DMS 273 treated with DMSO at 0.1 percent for 48 hours (cell line): ENCODE measurements around the gene PHC2.
"Not testable (repeated sequence)": the region's sequence is repeated elsewhere in the genome, so short reads cannot be mapped to it uniquely, and the experiment has no call there.

Experiments
- DNase-seq: peaks from one replicate; lab custom pipeline; 2025; lab: John Stamatoyannopoulos, UW

The PHC2 gene

DNA sequence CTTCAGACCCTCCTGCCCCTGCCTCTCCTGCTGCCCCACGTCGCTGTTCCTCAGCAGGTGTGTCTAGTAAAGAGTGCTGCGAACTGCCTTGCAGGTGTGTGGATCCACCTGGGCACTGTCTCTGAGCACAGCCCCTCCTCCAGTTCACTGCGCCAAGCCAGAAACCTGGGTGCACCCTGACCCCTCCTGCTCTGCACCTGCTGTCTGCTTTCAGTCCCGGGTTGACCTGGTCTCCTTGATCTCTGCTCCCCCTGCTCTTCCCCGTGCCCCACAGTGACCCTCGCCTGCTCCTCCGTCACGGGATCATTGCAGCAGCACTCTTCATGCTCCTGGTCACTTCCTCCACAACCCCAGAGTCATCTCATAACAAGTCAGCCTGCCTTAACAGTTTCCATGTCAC is 116.5 kb downstream of the PHC2 start:
- DNase-seq: no peak

DNA sequence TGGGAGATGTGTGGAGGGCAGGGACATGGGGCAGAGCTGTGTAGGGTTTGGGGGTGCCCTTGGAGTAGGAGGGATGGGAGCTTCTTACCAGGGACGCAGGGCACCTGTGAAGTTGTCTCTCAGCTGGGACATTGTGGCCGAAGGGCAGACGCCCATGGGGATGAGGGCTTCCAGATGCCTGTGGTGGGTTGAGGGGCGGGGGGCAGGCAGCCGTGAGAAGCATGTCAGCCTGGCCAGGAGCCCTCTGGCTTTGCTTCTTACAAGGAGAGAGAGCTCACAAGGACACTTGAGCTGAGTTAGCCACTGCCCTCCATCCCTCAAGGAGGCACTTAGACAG is 118.5 kb downstream of the PHC2 start:
- no peak for DNase-seq

DNA sequence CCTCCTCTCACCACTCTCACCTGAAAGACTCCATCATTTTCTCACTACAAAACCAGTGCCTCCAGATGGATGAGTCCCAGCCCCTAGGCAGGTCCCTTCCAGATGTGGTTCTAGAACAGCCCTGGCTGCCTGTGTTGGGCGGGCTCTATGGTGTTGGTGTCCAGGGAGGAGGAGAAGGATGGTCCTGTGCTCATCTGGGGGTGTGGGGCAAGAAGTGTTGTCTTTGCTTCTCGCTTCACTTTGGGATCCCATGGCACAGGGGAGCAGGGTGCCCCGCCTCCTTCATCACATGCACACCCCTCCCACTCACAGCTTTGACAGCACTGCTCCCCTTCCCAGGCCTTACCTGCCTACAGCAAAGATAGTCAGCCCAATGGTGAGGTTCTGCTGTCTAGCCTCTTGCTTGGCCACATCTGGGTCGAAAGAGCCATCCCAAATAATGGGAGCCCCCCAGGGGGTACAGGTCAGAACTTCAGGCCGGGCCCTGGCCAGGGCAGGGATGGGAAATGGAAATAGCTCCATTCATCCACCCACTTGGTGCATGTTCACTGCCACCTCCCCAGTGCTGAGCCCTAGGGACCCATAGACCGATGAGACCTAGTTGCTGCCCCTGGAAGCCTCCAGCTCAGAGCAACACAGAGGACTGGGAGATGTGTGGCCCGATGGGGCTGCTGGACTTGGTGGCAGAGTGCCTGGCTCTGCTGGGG is 119.0 kb downstream of the PHC2 start:
- no peak for DNase-seq

DNA sequence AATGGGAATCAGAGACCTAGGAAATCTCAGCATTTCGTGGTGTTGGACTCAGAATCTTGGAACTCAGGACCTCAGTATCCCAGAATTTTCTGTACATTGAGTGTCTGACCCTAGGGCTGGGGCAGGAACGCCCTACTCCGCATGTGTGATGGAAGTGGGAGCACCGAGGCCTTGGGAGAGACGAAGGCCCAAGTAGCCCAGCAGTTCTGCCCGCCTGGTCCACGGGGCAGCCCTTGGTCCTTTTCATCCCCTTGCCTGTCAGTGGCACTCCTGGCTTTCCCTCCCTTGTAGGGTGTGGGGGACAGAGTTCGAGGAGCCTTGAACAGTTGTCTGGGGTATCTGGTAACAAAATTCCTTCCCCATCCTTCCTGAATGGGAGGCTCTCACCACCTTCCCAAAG is 120.2 kb downstream of the PHC2 start:
- no peak for DNase-seq

DNA sequence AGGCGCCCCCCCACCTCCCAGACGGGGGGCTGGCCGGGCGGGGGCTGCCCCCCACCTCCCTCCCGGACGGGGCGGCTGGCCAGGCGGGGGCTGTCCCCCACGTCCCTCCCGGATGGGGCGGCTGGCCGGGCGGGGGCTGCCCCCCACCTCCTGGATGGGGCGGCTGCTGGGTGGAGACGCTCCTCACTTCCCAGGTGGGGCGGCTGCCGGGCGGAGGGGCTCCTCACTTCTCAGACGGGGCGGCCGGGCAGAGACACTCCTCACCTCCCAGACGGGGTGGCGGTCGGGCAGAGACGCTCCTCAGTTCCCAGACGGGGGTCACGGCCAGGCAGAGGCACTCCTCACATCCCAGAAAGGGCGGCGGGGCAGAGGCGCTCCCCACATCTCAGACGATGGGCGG is 121.5 kb downstream of the PHC2 start:
- DNase-seq: not testable (repeated sequence)

DNA sequence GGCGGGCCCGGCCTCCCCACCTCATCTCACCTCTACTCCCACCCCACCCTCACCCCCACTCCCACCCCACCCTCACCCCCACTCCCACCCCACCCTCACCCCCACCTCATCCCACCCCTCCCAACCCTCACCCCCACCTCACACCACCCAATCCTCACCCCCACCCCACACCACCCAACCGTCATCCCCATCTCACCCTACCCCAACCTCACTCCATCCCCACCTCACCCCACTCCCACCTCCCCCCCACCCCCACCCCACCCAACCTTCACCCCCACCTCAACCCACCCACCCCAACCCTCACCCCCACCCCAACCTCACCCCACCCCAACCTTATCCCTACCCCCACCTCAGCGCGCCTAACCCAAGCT is 123.4 kb downstream of the PHC2 start:
- DNase-seq: no peak

DNA sequence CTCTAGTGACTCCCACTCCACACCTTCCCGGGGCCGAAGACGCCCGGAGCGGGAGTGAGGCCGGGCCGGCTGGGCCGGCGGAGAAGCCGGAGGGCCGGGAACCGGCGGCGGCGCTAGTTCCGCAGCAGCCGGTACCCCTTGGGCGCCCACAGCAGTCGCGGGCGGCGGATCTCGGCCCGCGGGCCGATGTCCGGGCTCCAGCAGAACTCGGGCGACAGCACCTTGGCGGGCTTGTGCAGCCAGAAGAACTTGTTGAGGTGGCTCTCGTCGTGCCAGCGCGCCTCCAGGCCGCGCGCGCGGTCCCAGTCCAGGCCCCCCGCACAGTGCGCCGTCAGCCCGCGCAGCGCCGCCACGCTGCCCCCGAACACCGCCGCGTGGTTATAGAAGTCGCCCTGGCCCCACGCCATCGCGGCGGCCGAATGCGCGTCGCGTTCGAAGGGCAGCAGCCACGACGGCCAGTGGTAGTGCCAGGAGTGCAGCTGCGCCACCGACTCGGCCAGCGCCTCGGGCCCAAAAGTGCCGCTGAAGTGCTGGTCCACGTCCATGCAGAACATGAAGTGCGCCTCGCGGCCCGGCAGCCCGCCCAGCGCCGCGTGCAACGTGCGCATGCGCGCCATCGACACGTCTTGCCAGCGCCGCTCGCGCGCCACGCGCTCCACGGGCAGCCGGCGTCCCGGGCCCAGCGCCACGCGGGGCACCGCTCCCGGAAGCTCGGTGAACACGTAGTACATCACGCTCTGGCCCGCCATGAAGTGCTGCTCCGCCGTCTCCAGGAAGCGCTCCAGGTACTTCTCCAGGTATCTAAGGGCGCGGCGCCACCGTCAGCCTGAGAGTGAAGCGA is 124.0 kb downstream of the PHC2 start:
- no peak for DNase-seq

DNA sequence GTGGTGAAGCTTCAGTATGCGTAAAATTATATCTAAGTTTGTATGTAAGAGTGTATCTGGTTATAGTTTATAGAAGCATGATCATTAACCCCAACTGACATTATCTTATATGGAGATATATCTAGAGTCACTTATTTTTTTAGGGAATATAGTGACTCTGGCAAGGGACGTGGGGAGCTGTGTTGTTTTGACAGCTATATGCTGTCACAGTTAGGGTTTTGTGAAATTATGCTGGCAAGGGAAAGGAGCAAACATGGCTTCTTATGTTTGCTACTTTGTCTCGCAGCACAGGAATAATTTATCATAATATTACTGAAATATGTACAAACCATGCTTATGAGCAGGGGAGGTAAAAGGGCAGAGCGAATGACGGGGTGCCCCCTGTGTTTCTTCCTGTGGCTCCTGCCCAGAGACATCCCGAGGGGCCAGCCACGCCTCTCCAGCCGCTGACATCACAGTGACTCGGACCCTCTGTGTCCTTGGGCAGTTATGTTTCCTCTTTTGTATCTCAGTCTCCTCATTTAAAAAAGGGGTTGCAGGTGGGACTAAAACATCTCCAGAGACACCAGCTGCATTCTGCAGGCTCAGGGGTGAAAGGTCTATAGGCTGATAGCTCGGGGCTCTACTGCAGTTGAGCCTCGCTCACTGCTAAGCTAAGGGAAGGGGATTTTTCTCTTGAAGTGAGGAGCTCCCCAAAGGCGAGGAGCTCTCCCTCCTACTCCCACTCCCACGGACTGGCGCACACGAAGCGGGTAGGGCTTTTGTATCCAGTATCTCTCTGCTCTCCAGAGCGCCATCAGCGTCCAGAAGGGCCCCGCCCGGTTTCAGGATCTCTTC is 124.9 kb downstream of the PHC2 start:
- no peak for DNase-seq

DNA sequence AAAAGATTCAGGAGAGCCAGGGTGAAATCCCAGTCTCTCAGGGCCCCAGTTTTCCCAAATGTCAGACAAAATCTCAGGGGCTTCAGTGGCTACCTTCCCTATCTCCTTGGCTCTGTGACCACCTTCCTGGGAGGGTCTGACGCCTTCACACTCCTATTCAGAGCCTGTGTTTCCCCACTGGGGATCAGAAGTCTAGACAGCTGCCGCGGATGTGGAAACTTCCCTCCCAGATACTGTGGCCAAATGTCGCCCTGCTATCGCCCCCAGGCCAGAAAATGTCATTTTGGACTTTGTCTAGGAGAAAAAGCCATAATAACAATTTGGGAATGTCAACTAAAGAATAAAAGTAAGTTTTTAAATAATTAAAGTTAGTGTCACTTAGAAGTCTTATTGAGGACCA is 125.9 kb downstream of the PHC2 start:
- DNase-seq: no peak

DNA sequence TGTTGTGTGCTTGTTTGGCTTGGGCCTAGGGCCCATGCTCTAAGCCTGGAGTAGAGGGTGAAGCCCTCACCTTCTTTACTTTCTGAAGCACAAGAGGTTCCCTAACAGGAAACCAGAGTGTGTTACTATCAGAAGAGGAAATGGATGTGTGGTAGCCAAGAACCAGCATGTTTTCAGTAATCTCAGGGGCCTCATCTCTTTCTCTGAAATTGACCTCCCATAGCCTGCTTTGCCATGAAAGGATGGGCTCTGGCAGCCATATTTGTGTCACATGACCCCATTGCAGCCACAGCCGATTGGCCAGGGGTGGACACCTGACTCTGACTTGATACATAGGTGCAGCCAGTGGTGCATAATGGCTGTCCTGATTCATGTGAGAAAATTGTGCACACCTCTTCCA is 128.6 kb downstream of the PHC2 start:
- no peak for DNase-seq

DNA sequence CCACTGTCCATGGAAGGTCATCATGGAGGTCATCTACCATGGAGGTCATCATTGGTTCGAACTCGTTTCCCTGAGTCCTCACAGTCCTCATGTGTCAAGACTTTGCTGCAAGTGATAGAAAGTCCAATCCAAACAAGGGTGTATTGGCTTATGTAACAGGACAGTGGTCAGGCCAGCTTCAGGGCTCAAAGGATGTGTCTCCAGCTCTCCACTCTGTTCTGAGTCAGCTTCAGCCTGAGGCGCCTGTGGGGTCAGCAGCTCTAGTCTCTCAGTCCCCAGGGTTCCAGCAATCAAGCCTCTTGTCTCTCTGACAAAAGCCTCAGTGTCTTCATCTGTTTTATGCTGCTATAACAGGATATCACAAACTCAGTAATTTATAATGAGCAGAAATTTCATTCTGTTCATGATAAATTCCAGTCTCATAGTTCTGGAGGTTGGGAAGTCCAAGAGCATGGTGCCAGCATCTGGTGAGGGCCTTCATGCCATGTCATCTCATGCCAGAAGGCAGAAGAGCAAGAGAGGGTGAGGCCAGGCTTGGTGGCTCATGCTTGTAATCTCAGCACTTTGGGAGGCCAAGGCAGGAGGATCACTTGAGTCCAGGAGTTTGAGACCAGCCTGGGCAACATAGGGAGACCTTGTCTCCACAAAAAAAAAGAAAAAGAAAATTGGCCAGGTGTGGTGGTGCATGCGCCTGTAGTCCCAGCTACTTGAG is 129.5 kb downstream of the PHC2 start:
- no peak for DNase-seq

DNA sequence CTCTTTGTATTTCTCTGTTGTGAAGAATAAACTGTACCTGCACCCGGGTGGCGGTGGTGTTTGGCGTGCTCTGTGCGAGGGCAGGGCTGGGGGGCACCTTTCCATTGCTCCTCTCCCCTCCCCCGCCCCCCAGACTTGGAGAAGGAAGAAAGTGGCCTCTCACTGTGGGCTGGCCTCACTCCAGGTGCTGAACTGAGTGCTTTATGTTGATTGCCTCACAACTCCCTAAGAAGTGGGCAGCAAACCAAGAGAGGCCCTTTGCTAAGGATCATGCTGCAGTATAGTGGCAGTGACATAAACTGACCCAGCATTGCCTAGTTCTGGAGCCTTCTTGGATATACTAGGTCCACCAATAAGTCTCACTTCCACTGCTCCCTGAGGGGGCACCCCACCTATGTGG is 130.2 kb downstream of the PHC2 start:
- DNase-seq: no peak

DNA sequence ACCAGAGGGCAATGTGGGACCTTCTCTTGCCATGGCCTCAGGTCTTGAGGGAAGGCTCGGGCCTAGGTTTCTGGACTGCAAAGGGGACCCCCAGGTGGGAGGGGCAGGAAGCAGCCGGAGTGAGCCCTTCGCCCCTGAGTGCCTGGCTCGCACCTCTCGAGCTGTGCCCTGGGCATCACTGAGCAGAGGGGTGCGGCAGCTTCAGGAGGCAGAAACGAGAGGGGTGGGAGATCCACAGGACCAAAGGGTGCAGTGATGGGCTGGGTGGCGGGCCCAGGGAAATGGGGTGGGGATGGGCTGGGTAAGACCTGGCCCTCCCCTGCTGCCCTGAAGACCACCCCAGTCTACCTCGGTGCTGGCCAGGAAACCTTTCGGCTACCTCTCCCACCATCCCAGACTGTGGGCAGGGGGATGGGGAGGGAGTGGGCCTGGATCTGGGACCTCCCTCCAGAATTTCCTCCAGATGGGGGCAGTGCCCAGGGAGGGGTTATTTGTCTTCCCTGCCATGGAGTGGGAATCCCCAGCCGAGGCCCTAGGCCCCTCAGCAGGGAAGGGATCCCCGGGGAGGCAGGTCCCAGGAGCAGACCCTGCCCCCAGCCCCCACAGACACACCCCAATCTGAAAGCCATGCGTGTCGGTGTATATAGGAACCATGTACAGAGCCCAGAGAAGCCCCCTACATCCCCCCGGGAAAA is 131.3 kb downstream of the PHC2 start:
- no peak for DNase-seq

DNA sequence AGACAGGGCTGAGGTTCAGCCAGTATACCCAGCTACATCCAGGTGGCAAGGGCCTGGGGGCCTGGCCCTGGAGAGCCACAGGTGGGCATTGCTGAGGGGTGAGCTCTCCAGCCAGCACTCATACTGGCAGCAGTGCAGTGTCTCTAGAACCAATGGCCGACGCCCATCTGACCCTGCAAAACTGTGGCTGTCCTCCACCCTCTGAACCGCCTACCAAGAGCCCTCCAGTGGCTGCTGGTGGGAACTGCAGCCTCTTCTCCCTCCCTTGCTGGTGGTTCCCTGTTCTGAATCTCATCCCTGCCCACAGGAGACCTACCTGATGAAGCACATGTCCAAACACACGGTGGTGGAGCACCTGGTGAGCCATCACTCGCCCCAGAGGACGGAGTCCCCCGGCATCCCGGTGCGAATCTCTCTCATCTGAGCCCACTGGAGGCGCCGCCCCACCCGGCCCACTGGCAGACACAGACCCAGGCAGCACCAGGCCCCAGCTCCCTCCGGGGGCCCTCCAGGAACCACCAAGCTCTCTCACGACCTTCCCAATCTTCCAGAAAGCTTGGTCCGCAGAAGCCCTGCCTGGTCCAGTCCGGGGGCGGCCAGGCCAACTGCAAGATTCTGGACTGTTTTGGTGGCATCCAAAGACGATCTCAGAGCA is 132.1 kb downstream of the PHC2 start:
- no peak for DNase-seq

DNA sequence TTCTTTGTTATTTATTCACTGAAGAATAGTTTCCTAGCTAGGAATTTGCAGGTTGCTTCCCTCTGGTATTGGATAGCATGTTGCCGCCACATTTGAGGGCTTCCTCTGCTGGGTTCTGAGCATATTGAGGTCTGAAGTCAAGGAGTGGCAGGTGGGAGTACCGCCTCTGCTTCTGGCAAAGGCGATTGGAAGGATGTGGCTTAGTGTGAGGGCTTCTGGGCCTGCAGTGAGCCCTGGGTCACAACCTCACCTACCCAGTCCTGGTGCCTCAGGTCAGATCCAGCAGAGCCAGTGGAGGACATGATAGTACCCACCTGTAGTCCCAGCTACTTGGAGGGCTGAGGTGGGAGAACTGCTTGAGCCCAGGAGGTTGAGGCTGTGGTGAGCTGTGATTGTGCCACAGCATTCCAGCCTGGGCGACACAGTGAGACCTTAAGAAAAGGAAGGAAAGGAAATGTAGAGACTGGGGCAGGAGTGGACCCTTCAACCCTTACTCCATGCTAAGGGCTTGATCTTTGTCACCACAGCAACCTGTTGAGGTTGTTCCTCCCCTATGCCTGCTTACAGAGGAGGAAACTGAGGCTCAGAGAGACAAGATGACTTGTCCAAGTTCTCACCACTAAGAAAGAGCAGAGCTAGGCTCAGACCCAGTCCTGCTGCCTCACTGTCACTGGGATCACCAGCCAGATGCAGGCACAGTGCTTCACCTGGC is 132.8 kb downstream of the PHC2 start:
- no peak for DNase-seq

DNA sequence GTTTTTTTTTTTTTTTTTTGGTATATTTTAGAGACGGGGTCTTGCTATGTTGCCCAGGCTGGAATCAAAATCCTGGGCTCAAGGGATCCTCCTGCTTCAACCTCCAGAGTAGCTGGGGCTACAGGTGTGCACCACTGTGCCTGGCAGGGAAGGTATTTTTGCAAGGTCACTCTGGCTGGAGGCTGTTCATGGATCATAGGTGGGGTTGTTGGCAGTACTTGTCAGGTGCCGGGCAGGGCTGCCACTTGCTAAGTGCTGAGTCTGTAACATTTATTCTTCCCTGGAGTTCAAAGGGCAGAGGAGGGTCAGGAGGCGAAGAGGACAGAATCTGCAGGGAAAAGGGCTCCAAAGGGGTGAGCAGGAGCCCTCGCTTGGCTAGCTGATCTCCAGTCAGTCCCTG is 134.1 kb downstream of the PHC2 start:
- no peak for DNase-seq

DNA sequence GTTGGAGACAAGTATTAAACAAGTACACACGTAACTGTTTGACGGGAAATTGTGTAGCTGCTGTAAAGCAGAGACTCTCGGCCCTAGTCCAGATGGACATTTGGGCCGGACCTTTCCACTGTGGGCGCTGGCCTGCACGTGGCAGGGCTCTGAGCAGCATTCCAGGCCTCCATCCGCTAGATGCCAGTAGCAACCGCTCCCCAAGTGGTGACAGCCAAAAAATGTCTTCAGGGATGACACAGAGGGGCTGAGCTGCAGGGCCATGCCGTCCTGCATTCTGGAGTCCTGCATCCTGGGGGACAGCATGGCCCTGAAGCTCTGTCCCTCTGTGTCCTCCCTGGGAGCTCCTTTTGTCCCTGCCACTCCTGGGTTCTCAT is 134.8 kb downstream of the PHC2 start:
- DNase-seq: no peak

DNA sequence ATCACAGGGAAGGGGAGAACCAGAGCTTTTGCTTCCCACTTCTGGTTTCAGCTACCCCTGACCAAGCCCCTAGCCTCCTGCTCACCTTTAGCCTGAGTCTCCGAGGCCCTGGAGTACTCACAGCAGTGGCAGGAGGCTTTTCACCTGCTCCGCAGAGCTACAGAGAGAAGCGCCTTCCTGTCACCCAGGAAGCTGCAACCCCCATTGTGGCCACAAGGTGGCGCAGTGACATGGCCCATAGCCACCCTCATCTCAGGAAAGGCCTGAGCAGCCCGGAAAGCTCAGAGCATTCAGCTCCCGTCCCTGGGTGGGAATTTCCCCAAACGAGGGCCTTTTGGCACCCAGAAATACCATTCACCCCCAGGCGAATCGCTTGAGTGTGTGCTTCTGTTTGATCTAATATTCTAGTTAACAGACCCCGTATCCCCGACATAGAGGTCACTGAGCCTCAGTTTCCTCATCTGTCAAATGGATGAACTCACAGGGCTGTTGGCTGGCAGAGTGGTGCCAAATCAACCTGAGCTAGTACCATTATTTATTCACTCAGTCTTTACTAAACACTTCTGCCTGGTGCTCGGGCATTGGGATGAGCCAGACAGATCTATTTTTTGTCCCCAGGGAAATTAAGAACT is 135.3 kb downstream of the PHC2 start:
- DNase-seq: peak; percentile 25

DNA sequence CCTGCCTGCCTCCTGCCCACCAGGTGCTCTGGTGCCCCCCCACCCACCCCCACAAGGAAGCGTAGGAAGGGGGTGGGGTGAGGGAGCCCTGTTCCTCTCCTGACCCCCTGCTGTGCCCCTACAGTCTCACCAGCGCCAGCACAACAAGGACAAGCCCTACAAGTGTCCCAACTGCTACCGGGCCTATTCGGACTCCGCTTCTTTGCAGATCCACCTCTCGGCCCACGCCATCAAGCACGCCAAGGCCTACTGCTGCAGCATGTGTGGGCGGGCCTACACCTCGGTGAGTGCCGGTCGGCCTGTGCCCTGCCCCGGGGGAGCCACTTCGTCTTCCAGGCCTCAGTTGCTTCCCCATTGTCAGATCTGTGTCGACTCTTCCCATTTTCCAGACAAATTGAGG is 135.9 kb downstream of the PHC2 start:
- DNase-seq: no peak
